Posterior vena cava (tissue), 2 donors: ENCODE measurements around the gene CNST. TPM values are rescaled to one million over a fixed set of nuclear protein-coding genes. Genes with fewer than 3 reads are reported as not detected.

Experiments
- DNase-seq: peaks from one replicate; pipeline ENCODE4 v3.0.0-alpha.2; 2020; ENCODE audit warnings: low spot score
- intact Hi-C, 2 donors: fragments of 100-400 bp; cut with DNase I; formaldehyde crosslinking; loops; one replicate each; pipeline versions ENCODE4 v1.14.1 to v1.14.2; 2022 to 2023
- total RNA-seq, 2 donors: library from RNA; stranded (reverse); fragmentation: NEBNext Ultra II Directional; extraction: Animal tissue kit (Norgen Biotek cat#: 25700); gene quantifications; one replicate each; pipeline ENCODE4 v1.2.1, GENCODE V29; 2021
- donor health status: DM: yes; HTN: yes; CAD: no.
- donor health status: DM: yes; HTN: yes; CAD: no.

Gene CNST
- total RNA-seq, 2 donors from 2014 or later = 27.9 to 29.8 TPM

DNA sequence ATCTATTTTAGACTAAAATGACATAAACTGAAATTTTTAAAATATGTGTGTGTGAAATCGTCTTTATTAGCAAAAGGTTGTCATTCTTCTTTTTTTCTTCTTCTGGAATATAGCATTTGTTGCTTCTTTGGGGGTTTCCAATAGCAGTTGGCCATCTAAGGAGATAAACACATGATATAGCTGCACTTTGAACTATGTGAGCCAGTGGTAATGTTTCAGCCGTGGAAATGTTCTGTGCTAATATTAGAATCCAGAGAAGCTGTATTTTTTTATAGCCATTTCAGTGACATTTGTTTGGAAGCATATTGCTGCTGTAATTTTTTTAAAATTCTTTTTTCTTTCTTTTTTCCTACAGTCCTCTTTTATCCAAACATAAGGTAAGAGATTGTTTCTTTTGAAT is 75.1 kb downstream of the CNST start:
- intact Hi-C loops = no loop called here
- DNase-seq = no peak

DNA sequence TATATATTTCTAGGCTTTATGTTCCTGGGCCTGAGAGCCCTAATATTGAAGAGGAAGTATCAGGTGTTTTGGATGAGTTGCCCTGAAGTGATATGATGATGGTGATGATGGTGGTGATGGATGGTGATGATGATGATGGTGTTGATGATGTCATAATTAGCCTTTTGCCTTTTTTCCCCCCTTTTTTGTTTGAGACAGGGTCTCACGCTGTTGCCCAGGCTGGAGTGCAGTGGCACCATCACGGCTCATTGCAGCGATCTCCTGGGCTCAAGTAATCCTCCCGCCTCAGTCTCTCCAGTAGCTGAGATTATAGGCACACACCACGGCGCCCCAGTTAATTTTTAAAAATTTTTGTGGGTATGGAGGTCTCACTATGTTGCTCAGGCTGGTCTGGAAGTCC is 76.5 kb downstream of the CNST start:
- intact Hi-C loops = no loop called here
- no peak for DNase-seq

DNA sequence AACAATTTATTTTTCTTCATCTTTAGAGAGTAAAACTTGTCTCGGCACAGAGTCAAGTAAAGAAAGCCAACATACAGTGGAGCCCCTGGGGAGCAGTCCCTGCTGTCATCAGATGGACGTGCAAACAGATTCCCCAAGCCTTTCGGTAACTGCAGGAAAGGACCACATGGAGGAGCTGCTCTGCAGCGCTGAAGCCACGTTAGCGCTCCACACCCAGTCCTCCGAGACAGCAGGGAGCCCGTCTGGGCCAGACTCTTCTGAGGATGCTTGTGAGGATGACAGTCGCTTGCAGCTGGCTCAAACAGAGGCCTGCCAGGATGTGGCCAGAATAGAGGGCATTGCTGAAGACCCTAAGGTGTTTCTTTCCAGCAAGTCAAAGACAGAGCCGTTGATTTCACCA is 80.9 kb downstream of the CNST start:
- intact Hi-C loops = loop anchor here in 1 of 2 donors (5.0 kb wide), 1 partner anchor 50 kb away; no protein-coding TSS in a partner anchor
- DNase-seq = peak; percentile 85

DNA sequence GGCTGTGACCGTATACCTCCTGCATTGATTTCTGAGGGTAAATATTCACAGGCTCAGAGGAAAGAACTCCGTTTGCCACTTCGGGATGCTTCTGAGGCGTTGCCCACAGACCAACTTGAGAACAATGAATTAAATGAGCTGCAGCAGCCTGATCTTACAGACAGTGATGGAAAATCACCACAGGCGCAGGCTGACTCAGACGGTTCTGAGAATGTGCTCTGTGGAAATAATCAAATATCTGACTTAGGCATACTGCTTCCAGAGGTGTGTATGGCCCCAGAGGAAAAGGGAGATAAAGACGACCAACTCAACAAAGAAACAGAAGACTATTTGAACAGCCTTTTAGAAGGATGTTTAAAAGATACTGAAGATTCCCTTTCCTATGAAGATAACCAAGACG is 81.3 kb downstream of the CNST start:
- no peak for DNase-seq
- intact Hi-C loops = loop anchor here in 1 of 2 donors (5.0 kb wide), 1 partner anchor 50 kb away; no protein-coding TSS in a partner anchor

DNA sequence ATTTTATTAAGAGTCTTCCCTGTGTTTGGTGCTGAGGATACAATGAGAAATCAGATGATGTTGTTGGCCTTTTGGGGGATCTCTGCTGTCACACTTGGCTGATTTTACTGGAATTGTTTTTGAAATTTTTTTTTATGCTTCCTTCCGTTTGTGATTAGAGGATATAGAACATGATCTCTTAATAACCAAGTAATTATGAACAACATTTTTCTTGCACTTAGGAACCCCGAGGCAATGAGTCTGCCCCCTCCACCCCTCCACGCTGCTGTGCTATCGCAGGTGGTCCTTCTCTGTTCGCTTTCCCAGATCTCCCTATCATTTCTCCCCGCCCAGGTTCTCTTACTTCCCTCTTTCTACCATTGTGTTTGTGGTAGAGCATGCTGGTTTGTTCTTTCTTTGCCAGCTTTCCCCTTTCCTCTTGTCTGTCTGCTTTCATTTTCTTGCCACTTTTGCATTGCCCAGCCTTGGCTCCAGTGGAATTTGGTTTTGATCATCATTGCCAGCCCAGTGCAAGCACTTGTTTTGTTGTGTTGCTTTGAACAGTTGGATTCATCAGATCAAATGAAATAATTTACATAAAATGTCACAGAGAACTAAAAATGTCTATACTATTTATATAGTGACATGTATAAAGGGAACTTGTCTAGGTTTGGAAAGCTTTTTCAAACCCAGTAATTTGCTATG is 84.9 kb downstream of the CNST start:
- intact Hi-C loops = no loop called here
- no peak for DNase-seq

DNA sequence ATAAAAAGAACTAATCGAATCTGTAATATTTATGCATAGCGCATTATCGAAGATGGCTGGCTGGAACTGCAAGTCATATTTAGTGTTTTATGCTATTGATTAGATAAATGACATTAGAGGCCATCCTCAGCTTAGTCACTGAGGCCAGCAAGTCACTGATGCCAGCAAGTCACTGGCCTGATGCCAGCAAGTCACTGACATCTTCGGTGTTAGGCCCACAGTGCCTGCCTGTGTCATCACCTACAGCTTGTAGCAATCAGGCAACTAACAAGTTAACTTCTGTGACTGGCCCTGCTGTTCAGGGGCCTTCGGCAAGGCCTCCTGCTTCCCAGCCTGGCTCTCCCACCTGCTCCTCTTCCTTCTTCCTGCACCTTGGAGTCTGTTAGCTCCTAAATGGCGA is 92.3 kb downstream of the CNST start:
- no peak for DNase-seq
- intact Hi-C loops = no loop called here

DNA sequence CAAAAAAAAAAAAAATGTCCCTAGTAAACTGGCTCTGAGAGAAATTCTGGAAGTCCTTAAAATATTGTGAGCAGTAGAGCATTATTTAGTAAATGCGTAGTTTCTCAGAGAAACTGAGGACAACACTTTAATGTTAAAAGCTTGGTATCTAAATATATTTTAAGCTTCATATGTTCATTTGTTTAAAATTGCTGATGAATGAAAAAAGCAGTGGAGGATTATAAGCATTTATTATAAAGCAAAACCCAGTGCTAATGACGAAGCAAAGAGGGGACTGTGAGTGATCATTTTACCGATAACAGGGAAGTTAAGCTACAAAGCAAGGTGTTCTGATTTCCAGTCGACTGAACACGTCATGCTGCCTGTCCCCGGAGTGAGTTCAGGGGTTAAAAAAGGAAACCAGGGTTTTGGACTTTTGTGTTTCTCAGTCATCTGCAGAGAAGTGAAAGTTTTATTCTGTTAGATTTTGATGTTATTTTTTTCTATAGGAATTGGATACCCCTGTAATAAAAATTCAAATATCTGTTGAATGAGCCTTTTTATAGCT is 93.4 kb downstream of the CNST start:
- no peak for DNase-seq
- intact Hi-C loops = no loop called here

DNA sequence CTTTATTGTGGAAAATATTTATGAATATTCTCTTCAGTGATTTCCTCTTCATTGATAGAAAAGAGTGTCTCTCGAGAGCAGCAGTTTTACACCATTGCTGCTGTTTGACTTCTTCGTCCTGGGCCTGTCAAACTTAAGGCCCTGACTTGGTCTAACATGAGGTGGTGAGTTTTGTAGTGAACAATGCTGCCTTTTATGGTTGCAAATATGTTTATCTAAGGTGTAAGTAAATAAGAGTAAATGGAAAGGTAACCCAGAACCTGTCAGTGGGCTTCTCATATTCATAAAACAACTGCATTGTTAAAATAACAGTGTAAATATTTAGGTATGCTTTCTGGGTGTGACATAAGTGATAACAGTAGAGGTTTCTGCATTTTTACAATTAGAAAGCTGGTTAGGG is 95.2 kb downstream of the CNST start:
- DNase-seq = no peak
- intact Hi-C loops = no loop called here

DNA sequence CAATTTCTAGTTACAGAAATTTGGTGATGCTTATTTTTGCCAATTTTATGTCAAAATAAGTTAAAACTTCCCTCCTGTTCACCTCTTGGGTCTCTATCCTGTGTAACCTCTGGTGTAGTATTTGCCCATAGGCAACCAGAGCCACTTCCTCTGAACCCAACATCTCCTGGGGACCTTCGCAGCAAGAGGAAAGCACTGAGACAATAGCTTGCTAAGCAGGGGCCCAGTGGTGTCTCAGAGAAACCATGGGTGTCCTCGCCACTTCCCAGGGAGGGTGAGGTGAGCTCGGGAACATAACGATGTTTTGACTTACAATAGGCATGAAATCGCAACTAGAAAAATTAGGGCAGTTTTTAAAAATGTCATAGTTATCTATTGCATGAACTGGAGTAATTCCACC is 101.5 kb downstream of the CNST start:
- intact Hi-C loops = no loop called here
- no peak for DNase-seq

DNA sequence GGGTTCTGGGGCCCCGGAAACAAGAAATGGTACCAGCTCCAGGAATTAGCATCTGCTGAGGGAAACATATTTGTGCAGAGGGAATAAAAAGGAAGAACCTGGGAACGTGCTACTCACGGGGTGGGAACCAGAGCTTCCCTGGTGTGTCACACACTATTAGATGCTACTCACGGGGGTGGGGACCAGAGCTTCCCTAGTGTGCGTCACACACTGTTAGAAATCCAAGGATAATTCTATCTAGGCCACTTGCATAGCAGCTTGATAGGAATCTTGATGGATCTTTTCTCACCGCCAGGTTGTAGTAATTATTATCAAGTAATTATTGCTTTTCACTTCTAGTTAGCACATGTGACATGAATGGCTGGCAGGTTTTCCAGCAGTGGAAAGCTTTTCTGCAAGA is 103.4 kb downstream of the CNST start:
- intact Hi-C loops = no loop called here
- DNase-seq = no peak

DNA sequence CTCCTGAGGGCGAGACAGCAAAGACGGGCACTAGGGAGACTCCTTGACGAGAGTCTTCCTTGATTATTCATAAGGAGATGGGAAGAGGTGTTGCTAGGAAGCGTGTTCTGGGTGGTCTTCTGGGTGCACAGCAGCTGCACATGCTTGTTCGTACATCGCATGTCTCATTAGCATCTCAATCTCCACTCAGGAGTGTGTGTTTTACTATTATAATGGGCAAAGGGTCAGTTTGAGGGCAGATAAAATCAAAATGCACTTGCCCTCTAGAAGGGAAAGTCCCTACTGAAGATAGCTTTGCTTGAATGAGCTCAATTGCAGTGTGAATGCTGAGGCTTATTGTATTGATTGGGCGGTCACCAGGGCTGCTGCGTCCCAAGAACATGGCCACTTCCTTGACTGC is 107.8 kb downstream of the CNST start:
- no peak for DNase-seq
- intact Hi-C loops = no loop called here

DNA sequence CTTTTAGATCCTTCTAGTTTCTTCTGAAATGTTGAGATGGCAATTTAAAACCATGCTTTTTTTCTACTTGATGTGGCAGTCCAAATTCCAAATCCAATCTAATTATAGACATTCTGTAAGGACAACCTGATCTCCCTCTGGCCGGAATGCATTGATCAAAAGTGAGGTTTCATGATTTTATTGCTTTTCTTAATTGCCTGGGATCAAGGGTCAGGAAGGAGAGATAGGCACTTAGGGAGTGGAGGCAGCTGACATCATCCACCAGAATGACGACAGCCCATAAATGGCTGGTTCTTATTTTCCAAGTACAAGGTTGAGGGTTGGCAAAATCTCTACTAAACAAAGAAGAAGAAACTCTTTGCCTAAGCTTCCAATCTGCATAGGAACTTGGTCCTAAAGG is 111.6 kb downstream of the CNST start:
- DNase-seq = no peak
- intact Hi-C loops = no loop called here

DNA sequence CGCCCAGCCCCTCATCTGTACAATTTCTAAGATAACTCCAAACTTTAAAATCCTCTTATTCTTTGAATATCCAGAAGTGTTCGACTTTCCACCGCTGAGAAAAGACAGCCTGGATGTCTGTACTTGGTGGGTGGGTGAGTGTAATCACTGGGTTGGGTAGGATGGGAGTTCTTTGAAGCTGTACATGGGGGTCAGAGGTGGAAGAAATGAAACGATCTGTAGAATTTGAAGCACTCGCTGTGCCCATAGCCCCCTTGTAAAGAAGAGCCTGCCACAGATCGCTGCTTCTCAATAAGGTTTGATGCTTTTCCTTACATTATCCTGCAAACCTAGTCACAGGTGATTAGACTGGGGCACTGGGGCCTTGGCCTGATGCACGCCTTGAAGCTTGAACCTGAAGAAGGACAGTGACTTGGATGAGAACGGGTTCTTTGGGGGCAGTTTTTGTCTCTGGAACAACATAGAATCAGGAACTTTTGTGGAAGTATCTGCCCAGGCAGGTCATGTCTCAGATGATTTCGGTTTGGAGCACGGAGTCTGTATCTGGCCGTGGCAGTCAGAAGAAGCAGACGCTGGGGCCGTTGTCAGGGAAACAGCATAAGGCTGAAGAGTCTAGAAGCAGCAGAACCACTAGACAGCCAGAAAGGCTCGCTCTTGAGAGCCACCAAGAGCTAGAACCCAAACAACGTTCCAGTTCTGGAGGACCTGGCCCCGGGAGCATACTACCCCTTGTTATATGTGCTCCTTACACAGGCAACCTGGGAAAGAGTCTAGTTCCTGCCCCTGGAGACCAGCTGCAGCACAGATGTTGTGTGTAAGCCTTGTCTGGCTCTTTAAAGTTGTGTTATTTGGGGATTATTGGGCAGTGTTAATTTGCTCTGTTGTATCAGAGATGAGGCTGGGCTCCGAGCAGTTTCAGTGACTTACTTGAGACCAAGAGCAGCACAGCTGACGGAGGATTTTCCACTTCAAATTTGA is 112.8 kb downstream of the CNST start:
- intact Hi-C loops = no loop called here
- no peak for DNase-seq

DNA sequence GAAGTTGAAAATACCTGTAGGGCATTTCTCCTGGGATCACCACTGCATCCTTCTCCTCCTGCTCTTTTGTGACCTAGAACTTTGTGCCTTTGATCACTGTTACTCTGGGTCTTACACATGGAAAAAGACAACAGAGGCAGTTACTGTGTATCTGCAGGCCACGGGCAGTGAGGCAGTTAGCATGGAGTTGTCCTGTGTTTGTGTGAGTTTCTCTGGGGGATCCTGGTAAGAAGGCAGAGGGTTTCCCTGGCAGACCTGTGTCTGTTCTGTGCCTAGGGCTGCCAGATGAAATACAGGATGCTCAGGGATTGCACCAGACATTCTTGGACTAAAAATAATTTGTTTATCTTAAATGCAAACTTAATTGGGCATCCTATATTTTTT is 113.5 kb downstream of the CNST start:
- intact Hi-C loops = no loop called here
- DNase-seq = no peak

DNA sequence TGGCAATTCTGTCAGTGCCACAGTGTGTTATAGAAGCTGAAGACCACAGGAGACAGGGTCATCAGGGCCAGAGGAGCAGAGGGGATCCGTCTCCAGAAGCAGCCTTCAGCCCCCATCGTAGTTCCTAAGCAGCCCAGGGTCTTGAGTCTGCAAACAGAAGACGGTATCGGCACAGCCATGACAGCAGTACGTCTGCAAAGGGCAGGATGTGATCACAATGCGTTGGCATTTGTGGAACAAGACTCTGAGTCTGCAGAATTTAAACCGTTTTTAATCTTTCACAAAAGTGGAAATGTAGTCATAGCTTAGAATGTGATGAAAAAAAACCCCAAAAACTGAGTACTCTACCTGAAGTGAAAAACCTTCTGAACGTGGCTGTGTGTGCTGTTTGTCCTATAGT is 113.9 kb downstream of the CNST start:
- DNase-seq = no peak
- intact Hi-C loops = no loop called here

DNA sequence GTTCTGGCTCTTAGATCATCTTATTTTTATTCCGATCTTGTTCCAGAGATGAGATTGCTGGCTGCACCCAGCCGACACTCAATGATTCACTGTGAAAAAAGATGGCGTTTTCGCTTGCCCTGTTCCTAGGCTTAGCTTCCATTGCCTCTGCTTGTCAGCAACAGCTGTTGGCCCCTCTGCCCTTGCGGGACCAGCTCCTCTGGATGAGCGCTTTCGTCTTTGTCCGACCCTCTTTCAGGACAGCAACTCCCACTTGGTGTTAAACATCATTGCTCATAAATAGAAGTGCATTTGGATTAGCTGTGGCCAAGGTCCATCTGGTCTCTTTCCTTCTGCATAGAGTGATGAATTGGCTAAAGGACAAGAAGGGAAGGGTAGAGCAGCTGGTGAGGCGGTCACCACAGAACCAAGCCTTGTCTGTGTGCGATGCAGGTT is 114.5 kb downstream of the CNST start:
- intact Hi-C loops = no loop called here
- no peak for DNase-seq

DNA sequence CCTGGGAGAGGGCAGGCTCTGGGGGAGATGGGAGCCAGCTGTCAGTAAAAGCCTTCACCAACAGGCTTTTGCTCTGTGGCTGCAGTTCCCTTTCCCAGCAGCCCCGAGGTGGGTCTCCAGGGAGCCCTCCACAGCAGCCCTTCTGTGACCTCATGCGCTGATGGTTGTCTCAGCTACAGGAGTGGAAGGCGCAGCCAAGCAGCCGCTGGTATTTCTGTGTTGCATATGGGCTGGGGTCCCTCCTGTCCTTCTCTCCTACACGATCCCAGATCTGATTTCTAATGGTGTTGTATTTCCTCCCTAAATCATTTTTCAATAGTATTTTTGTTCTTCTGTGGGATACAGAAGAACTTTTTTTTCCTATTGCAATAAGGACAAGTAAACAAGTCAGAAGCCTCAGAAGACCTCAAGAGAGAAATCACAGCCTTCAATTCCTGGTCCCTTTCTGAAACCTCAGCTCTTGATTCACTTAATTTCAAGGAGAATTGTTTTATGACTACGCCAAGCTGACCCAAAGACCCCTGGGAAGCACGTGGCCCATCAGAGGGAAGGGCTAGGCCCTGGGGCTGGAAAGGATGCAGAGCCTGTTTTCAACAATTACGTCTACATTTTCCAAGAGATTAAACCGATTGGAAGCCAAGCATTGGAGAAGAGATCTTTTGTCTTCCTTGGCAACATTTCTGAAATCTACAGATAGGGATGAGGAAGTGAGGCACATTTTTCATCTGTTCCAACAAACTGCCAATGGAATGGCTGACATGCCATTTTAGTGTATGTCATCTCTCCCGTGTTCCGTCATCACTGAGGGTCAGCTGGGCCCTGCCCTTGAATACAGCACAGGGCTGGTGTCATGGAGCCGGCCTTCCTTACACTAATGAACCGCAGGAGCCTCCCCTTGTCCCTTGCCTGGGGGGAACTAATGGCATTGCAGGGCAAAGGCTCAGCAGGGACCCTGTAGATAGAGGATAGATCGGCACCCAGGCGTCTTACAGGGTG is 115.9 kb downstream of the CNST start:
- DNase-seq = no peak
- intact Hi-C loops = no loop called here

DNA sequence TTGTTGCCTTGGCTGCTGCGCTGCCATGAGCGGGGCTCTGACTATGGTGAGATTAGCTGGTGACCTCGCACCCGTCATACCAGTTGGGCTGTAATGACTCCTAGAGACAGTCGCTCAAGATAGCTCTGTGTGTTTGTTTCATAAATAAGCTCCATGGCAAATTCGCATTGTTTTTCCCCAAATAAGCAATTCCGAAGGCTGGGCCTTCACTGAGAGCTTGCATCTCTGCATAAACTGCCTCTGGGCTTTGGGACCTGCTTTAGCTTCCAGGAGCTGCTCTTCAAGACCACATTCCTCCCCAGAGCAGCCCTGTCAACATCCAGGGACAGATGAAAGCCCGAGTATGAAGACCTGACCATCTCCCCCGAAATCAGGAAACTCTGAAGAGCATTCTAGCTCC is 117.3 kb downstream of the CNST start:
- intact Hi-C loops = no loop called here
- no peak for DNase-seq

DNA sequence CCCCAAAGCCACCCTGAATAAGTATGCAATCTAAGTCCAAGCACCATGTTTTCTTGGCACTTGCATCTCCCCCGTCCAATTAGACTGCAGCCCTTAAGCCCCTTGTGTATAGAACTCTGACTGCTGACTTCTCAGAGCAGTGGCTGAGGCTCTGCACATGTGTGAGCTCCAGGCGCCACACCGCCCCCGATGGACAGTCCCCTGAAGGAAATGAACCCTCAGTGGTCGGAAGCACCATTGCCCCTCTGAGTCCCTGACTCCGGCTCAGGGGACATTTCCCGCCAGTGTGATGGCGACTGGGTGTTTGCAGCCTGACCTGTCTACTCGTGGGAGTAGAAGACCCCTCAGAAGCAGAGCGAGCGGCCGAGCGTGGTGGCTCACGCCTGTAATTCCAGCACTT is 120.7 kb downstream of the CNST start:
- no peak for DNase-seq
- intact Hi-C loops = no loop called here
